Measurements from ENCODE around the gene ITSN1.

Gene ITSN1

GRCh38 chr21:33748903-33749302 is 106.6 kb downstream of the ITSN1 start:
- Histone ChIP-seq H3K4me1 (ENCODE audit: insufficient read depth, low read length) (no peaks in the 10 kb centered on the region), H3K9ac (ENCODE audit: low read depth, low read length) (no peak overlapping the region), H3K36me3 (ENCODE audit: insufficient read depth, low read length) (peaks cover 4% of the 10 kb centered on the region), H3K9me3 (ENCODE audit: control insufficient read depth, insufficient read depth, low read length) (peaks cover 3% of the 10 kb centered on the region; the same call in 1 of the 2 replicates)

GRCh38 chr21:33750017-33750416 is 107.7 kb downstream of the ITSN1 start:
- peaks cover 4% of the 10 kb centered on the region; the same call in 1 of the 2 replicates for H3K36me3 ChIP-seq (ENCODE audit: insufficient read depth, low read length)
- no peaks in the 10 kb centered on the region for H3K4me1 ChIP-seq (ENCODE audit: insufficient read depth, low read length)
- H3K9me3 ChIP-seq (ENCODE audit: control insufficient read depth, insufficient read depth, low read length) = peaks cover 3% of the 10 kb centered on the region; the same call in 1 of the 2 replicates
- no peak overlapping the region for H3K9ac ChIP-seq (ENCODE audit: low read depth, low read length)

- Histone ChIP-seq H3K36me3 (ENCODE audit: insufficient read depth, low read length) (peaks cover 4% of the 10 kb centered on the region; the same call in 1 of the 2 replicates), H3K9ac (ENCODE audit: low read depth, low read length) (no peak overlapping the region), H3K9me3 (ENCODE audit: control insufficient read depth, insufficient read depth, low read length) (peaks cover 1% of the 10 kb centered on the region; the same call in 1 of the 2 replicates), H3K4me1 (ENCODE audit: insufficient read depth, low read length) (no peaks in the 10 kb centered on the region)
Observed at GRCh38 chr21:33751120-33751519, 108.8 kb downstream of the ITSN1 start.

GRCh38 chr21:33751533-33751932 is 109.2 kb downstream of the ITSN1 start:
- Histone ChIP-seq H3K36me3 (ENCODE audit: insufficient read depth, low read length) (peaks cover 4% of the 10 kb centered on the region; the same call in 1 of the 2 replicates), H3K9ac (ENCODE audit: low read depth, low read length) (no peak overlapping the region), H3K4me1 (ENCODE audit: insufficient read depth, low read length) (no peaks in the 10 kb centered on the region), H3K9me3 (ENCODE audit: control insufficient read depth, insufficient read depth, low read length) (no peaks in the 10 kb centered on the region; the same call in 1 of the 2 replicates)

GRCh38 chr21:33752260-33752659 is 110.0 kb downstream of the ITSN1 start:
- no peak overlapping the region for H3K9ac ChIP-seq (ENCODE audit: low read depth, low read length)
- peaks cover 4% of the 10 kb centered on the region; the same call in 1 of the 2 replicates for H3K36me3 ChIP-seq (ENCODE audit: insufficient read depth, low read length)
- no peaks in the 10 kb centered on the region; the same call in 1 of the 2 replicates for H3K9me3 ChIP-seq (ENCODE audit: control insufficient read depth, insufficient read depth, low read length)
- no peaks in the 10 kb centered on the region for H3K4me1 ChIP-seq (ENCODE audit: insufficient read depth, low read length)

- Histone ChIP-seq H3K4me1 (ENCODE audit: insufficient read depth, low read length) (no peaks in the 10 kb centered on the region), H3K36me3 (ENCODE audit: insufficient read depth, low read length) (no peaks in the 10 kb centered on the region), H3K9ac (ENCODE audit: low read depth, low read length) (no peak overlapping the region), H3K9me3 (ENCODE audit: control insufficient read depth, insufficient read depth, low read length) (no peaks in the 10 kb centered on the region)
Observed at GRCh38 chr21:33753886-33754285, 111.6 kb downstream of the ITSN1 start.

GRCh38 chr21:33754481-33754880 is 112.2 kb downstream of the ITSN1 start:
- Histone ChIP-seq H3K9me3 (ENCODE audit: control insufficient read depth, insufficient read depth, low read length) (no peaks in the 10 kb centered on the region), H3K4me1 (ENCODE audit: insufficient read depth, low read length) (no peaks in the 10 kb centered on the region), H3K36me3 (ENCODE audit: insufficient read depth, low read length) (no peaks in the 10 kb centered on the region), H3K9ac (ENCODE audit: low read depth, low read length) (no peak overlapping the region)

- Histone ChIP-seq H3K4me1 (ENCODE audit: insufficient read depth, low read length) (peaks cover under 1% of the 10 kb centered on the region), H3K9ac (ENCODE audit: low read depth, low read length) (no peak overlapping the region), H3K36me3 (ENCODE audit: insufficient read depth, low read length) (no peaks in the 10 kb centered on the region), H3K9me3 (ENCODE audit: control insufficient read depth, insufficient read depth, low read length) (no peaks in the 10 kb centered on the region)
Observed at GRCh38 chr21:33755354-33755753, 113.1 kb downstream of the ITSN1 start.

GRCh38 chr21:33760641-33761440 is 118.5 kb downstream of the ITSN1 start:
- Histone ChIP-seq H3K36me3 (ENCODE audit: insufficient read depth, low read length) (peaks cover 4% of the 10 kb centered on the region), H3K9me3 (ENCODE audit: control insufficient read depth, insufficient read depth, low read length) (no peaks in the 10 kb centered on the region), H3K9ac (ENCODE audit: low read depth, low read length) (no peak overlapping the region), H3K4me1 (ENCODE audit: insufficient read depth, low read length) (peaks cover 16% of the 10 kb centered on the region)

GRCh38 chr21:33761441-33762036 is 119.2 kb downstream of the ITSN1 start:
- Histone ChIP-seq H3K4me1 (ENCODE audit: insufficient read depth, low read length) (peaks cover 16% of the 10 kb centered on the region), H3K9me3 (ENCODE audit: control insufficient read depth, insufficient read depth, low read length) (no peaks in the 10 kb centered on the region), H3K36me3 (ENCODE audit: insufficient read depth, low read length) (peaks cover 11% of the 10 kb centered on the region), H3K9ac (ENCODE audit: low read depth, low read length) (no peak overlapping the region)

GRCh38 chr21:33762803-33763581 is 120.7 kb downstream of the ITSN1 start:
- H3K4me1 ChIP-seq (ENCODE audit: insufficient read depth, low read length) = peaks cover 16% of the 10 kb centered on the region
- no peak overlapping the region for H3K9ac ChIP-seq (ENCODE audit: low read depth, low read length)
- no peaks in the 10 kb centered on the region for H3K9me3 ChIP-seq (ENCODE audit: control insufficient read depth, insufficient read depth, low read length)
- peaks cover 13% of the 10 kb centered on the region for H3K36me3 ChIP-seq (ENCODE audit: insufficient read depth, low read length)

GRCh38 chr21:33763582-33763899 is 121.2 kb downstream of the ITSN1 start:
- Histone ChIP-seq H3K9me3 (ENCODE audit: control insufficient read depth, insufficient read depth, low read length) (no peaks in the 10 kb centered on the region), H3K36me3 (ENCODE audit: insufficient read depth, low read length) (peaks cover 13% of the 10 kb centered on the region), H3K4me1 (ENCODE audit: insufficient read depth, low read length) (peaks cover 16% of the 10 kb centered on the region), H3K9ac (ENCODE audit: low read depth, low read length) (no peak overlapping the region)

GRCh38 chr21:33767236-33767635 is 124.9 kb downstream of the ITSN1 start:
- Histone ChIP-seq H3K4me1 (ENCODE audit: insufficient read depth, low read length) (no peaks in the 10 kb centered on the region), H3K36me3 (ENCODE audit: insufficient read depth, low read length) (peaks cover 20% of the 10 kb centered on the region), H3K9ac (ENCODE audit: low read depth, low read length) (no peak overlapping the region)

GRCh38 chr21:33767960-33768359 is 125.7 kb downstream of the ITSN1 start:
- H3K36me3 ChIP-seq (ENCODE audit: insufficient read depth, low read length) = peaks cover 18% of the 10 kb centered on the region
- no peak overlapping the region for H3K9ac ChIP-seq (ENCODE audit: low read depth, low read length)
- no peaks in the 10 kb centered on the region for H3K9me3 ChIP-seq (ENCODE audit: control insufficient read depth, insufficient read depth, low read length)
- H3K4me1 ChIP-seq (ENCODE audit: insufficient read depth, low read length) = no peaks in the 10 kb centered on the region

More at GRCh38 chr21:33767236-33767635, 124.9 kb downstream of the ITSN1 start:
- no peaks in the 10 kb centered on the region for H3K9me3 ChIP-seq (ENCODE audit: control insufficient read depth, insufficient read depth, low read length)
